PC-9 (cell line): ENCODE measurements around the gene ASTN2. TPM values are rescaled to one million over a fixed set of nuclear protein-coding genes. Genes with fewer than 3 reads are reported as not detected.

ENCODE experiments used
- BruUV-seq: library from RNA; stranded (reverse); fragments of 400-500 nt; replicated peaks from 2 replicates; lab custom pipeline; 2021; lab: Mats Ljungman, UMichigan
- CTCF ChIA-PET: fragments of 300-600 bp; sonication (Branson Sonifier 250); formaldehyde crosslinking; loops from one replicate; lab custom pipeline; 2022; ENCODE audit warnings: antibody characterized with exemption; lab: Charles Lee
- POLR2A ChIA-PET: fragments of 300-600 bp; sonication (Branson Sonifier 250); formaldehyde crosslinking; loops from one replicate; lab custom pipeline; 2022; ENCODE audit warnings: antibody characterized with exemption; ENCODE audit not compliant: unreplicated experiment; lab: Charles Lee
- DNase-seq, 2 experiments: peaks; one replicate each; pipeline versions ENCODE4 v3.0.0 to v3.0.0-alpha.2; 2015 to 2022; ENCODE audit warnings: mixed read lengths in 1 of 2
- H2AFZ ChIP-seq: fragments of 200-600 bp; sonication (generic); 2 replicates; pipeline ENCODE4 v1.8.1; 2017; ENCODE audit warnings: antibody characterized with exemption
- H3F3A ChIP-seq: fragments of 200-600 bp; sonication (generic); 2 replicates; pipeline ENCODE4 v1.8.1; 2017; ENCODE audit warnings: antibody characterized with exemption, mild to moderate bottlenecking, low read depth; ENCODE audit not compliant: insufficient read depth
- H3K27ac ChIP-seq: fragments of 200-600 bp; sonication (generic); 2 replicates; pipeline ENCODE4 v1.6.1; 2016; ENCODE audit warnings: mixed run types
- H3K27me3 ChIP-seq: fragments of 200-600 bp; sonication (generic); 2 replicates; pipeline ENCODE4 v1.6.1; 2016; ENCODE audit warnings: low read depth, mixed run types; ENCODE audit not compliant: insufficient read depth
- H3K36me3 ChIP-seq: fragments of 200-600 bp; sonication (generic); 2 replicates; pipeline ENCODE4 v1.6.1; 2016; ENCODE audit warnings: low read depth, mixed run types
- H3K4me1 ChIP-seq: fragments of 200-600 bp; sonication (generic); replicated peaks from 2 replicates; pipeline ENCODE4 v1.6.1; 2016; ENCODE audit warnings: mixed run types; ENCODE audit not compliant: insufficient read depth
- H3K4me2 ChIP-seq: fragments of 200-600 bp; sonication (generic); 2 replicates; pipeline ENCODE4 v1.6.1; 2017; ENCODE audit warnings: mixed run types
- H3K4me3 ChIP-seq: fragments of 200-600 bp; sonication (generic); 2 replicates; pipeline ENCODE4 v1.6.1; 2016; ENCODE audit warnings: mixed run types
- H3K79me2 ChIP-seq: fragments of 200-600 bp; sonication (generic); 2 replicates; pipeline ENCODE4 v1.6.1; 2017; ENCODE audit warnings: low read depth, mixed run types
- H3K9me2 ChIP-seq: fragments of 200-600 bp; sonication (generic); 2 replicates; pipeline ENCODE4 v1.8.1; 2017; ENCODE audit warnings: mild to moderate bottlenecking; ENCODE audit not compliant: insufficient read depth
- H3K9me3 ChIP-seq: fragments of 200-600 bp; sonication (generic); 2 replicates; pipeline ENCODE4 v1.8.1; 2016; ENCODE audit warnings: low read depth; ENCODE audit not compliant: insufficient read depth
- H4K20me1 ChIP-seq: fragments of 200-600 bp; sonication (generic); 2 replicates; pipeline ENCODE4 v1.8.1; 2017; ENCODE audit not compliant: insufficient read depth
- EZH2 ChIP-seq: fragments of 200-600 bp; sonication (generic); IDR thresholded peaks from 2 replicates; pipeline ENCODE4 v1.8.0; 2017; ENCODE audit warnings: antibody characterized with exemption, low read depth
- intact Hi-C: fragments of 100-400 bp; cut with micrococcal nuclease; formaldehyde crosslinking; loops from one replicate; pipeline ENCODE4 v1.10.0; 2022; ENCODE audit not compliant: unreplicated experiment
- total RNA-seq: library from RNA; stranded (reverse); gene quantifications from 2 replicates; pipeline ENCODE4 v1.2.3, GENCODE V29; 2021
- TF ChIP-seq, protein P1 (sequence below): fragments of 200-600 bp; sonication (generic); conservative IDR thresholded peaks from 2 replicates; pipeline ENCODE4 v1.6.1; 2017; ENCODE audit warnings: mixed run types, antibody characterized with exemption, mild to moderate bottlenecking, moderate library complexity

Gene ASTN2
- total RNA-seq, 1 experiment from 2014 or later = 6.2 TPM

DNA sequence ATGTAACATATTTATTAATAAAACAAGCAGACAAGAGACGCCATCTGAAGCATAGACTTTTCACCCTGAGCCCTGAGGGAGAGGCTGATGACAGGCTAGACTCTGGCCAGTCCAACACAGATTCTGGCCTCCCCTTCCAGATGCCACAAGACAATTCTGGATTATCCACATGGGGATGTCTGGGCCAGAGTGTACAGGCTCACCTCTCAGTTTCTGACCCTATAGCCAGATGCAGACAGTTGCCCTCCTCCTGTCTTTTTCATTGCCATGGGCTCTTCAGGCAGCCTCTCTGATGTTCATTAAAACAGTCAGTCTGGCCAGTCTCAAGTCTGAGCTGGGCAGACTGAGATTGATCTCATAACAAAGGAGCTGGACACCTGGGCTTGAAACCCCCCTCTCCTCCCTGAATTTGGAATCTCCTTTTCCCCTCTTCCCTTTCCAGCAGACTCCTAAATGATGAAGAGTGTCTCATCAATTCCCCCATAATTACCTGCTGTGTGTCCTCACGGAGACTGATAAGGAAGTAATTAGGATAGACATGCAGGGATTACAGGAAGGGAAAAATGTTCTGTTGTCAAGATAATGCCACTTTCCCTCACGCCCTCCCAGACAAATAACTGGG is 89.6 kb downstream of the ASTN2 start:
- Histone ChIP-seq H3K4me1 (no peaks in the 10 kb centered on the region), H3K27me3 (no peaks in the 10 kb centered on the region), H3K79me2 (no peaks in the 10 kb centered on the region), H3K4me3 (no peak overlapping the region), H3K27ac (no peak overlapping the region), H3K9me3 (no peaks in the 10 kb centered on the region), H4K20me1 (no peaks in the 10 kb centered on the region), H3K36me3 (no peaks in the 10 kb centered on the region), H2AFZ (no peak overlapping the region), H3K4me2 (no peak overlapping the region), H3K9me2 (no peaks in the 10 kb centered on the region), H3F3A (no peaks in the 10 kb centered on the region)
- BruUV-seq = no TSS peak
- no peak for TF ChIP-seq EZH2
- TF ChIP-seq, protein P1, sequence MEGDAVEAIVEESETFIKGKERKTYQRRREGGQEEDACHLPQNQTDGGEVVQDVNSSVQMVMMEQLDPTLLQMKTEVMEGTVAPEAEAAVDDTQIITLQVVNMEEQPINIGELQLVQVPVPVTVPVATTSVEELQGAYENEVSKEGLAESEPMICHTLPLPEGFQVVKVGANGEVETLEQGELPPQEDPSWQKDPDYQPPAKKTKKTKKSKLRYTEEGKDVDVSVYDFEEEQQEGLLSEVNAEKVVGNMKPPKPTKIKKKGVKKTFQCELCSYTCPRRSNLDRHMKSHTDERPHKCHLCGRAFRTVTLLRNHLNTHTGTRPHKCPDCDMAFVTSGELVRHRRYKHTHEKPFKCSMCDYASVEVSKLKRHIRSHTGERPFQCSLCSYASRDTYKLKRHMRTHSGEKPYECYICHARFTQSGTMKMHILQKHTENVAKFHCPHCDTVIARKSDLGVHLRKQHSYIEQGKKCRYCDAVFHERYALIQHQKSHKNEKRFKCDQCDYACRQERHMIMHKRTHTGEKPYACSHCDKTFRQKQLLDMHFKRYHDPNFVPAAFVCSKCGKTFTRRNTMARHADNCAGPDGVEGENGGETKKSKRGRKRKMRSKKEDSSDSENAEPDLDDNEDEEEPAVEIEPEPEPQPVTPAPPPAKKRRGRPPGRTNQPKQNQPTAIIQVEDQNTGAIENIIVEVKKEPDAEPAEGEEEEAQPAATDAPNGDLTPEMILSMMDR = no peak
- DNase-seq = no peak
- POLR2A ChIA-PET = no interaction called here
- CTCF ChIA-PET = no interaction called here
- intact Hi-C loops = no loop called here

DNA sequence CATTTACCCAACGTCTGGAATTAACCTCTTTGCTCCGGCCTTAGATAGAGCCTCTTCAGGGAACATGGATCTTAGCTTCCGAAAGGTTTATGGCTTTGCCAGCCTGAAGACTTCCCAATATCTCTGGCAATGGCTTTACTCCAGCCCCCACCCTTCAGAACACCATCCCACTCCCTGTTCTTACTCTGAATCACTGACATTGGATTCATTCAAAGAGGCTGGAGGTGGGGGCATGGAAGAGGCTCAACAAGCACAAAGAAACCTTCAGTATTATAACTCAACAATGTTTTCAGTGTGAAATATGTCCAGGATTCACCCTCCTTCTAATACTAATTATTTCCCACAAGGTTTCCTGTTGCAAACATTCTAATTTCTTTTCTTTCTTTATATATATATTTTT is 91.5 kb downstream of the ASTN2 start:
- intact Hi-C loops = no loop called here
- no peak for DNase-seq
- Histone ChIP-seq H3F3A (no peaks in the 10 kb centered on the region), H3K36me3 (no peaks in the 10 kb centered on the region), H3K4me2 (no peak overlapping the region), H3K4me1 (no peaks in the 10 kb centered on the region), H3K27me3 (no peaks in the 10 kb centered on the region), H3K9me2 (no peaks in the 10 kb centered on the region), H3K9me3 (no peaks in the 10 kb centered on the region), H3K4me3 (no peak overlapping the region), H3K27ac (no peak overlapping the region), H3K79me2 (no peaks in the 10 kb centered on the region), H4K20me1 (no peaks in the 10 kb centered on the region), H2AFZ (no peak overlapping the region)
- no TSS peak for BruUV-seq
- CTCF ChIA-PET = no interaction called here
- POLR2A ChIA-PET = no interaction called here
- TF ChIP-seq, protein P1 = no peak
- no peak for TF ChIP-seq EZH2

DNA sequence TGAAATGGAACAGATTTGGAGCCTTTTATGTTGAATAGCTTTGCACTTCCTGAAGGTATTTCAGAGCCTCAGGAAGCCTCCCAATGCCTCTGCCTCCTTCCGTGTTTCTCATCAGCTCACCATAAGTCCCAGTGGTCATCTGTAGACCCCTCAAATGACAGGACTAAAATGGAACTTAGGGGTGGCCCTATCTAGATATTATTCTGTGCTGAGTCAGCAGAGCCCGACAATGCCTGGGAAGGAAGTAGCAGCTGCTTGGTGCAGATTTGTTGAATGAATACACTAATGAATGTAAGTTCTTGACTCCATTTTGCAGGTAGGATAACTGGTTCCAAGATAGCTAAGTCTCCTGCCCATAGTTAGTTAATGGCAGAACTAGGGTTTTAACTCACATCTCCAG is 97.7 kb downstream of the ASTN2 start:
- Histone ChIP-seq H3K9me3 (no peaks in the 10 kb centered on the region), H3K79me2 (no peaks in the 10 kb centered on the region), H3K4me3 (no peak overlapping the region), H3K4me1 (no peaks in the 10 kb centered on the region), H3K4me2 (no peak overlapping the region), H3K36me3 (no peaks in the 10 kb centered on the region), H3K27ac (no peak overlapping the region), H4K20me1 (no peaks in the 10 kb centered on the region; the same call in 1 of the 2 replicates), H2AFZ (no peak overlapping the region), H3F3A (no peaks in the 10 kb centered on the region), H3K27me3 (no peaks in the 10 kb centered on the region), H3K9me2 (no peaks in the 10 kb centered on the region)
- TF ChIP-seq EZH2 = no peak
- TF ChIP-seq, protein P1 = no peak
- CTCF ChIA-PET = no interaction called here
- BruUV-seq = no TSS peak
- no peak for DNase-seq
- POLR2A ChIA-PET = no interaction called here
- intact Hi-C loops = no loop called here
